GM12878 (cell line): ENCODE measurements around the gene CFL2. TPM values are rescaled to one million over a fixed set of nuclear protein-coding genes. Genes with fewer than 3 reads are reported as not detected.

ENCODE experiments used
- ATAC-seq: fragments of 200-7000 bp; cut with Tn5 transposase; 3 replicates; pipeline ENCODE4 v1.9.1; 2020; ENCODE audit warnings: mild to moderate bottlenecking, moderate library complexity
- BruUV-seq: library from RNA; stranded (reverse); fragments of 400-500 nt; replicated peaks from 2 replicates; lab custom pipeline; 2021; lab: Mats Ljungman, UMichigan
- CTCF ChIA-PET: fragments of 300-600 bp; sonication (Branson Sonifier 250); formaldehyde crosslinking; extraction: SDS; loops from one replicate; lab custom pipeline; 2021; ENCODE audit warnings: inconsistent platforms; lab: Yijun Ruan, JAX
- POLR2A ChIA-PET: fragments of 350-600 bp; formaldehyde crosslinking; extraction: SDS; loops from one replicate; lab custom pipeline; 2021; ENCODE audit warnings: inconsistent platforms; lab: Charles Lee
- RAD21 ChIA-PET: fragments of 300-600 bp; sonication (Branson Sonifier 250); formaldehyde crosslinking; loops from one replicate; lab custom pipeline; 2023; ENCODE audit warnings: antibody characterized with exemption; ENCODE audit not compliant: unreplicated experiment; lab: Charles Lee
- SMC1A ChIA-PET: fragments of 300-600 bp; sonication (Branson Sonifier 250); formaldehyde crosslinking; loops from one replicate; lab custom pipeline; 2023; ENCODE audit not compliant: unreplicated experiment, uncharacterized antibody; lab: Charles Lee
- DNase-seq: peaks from one replicate; pipeline ENCODE4 v3.0.0-alpha.2; 2011; ENCODE audit warnings: low read depth, low spot score
- FAIRE-seq: peaks from 3 replicates; lab custom pipeline; 2011; peaks lifted over from hg19 to GRCh38; lab: Jason Lieb, UNC
- H2AFZ ChIP-seq: 2 replicates; pipeline ENCODE4 v1.6.0; 2011; ENCODE audit warnings: low read depth, low read length, control low read depth; ENCODE audit not compliant: control insufficient read depth
- H3K27ac ChIP-seq: 2 replicates; pipeline ENCODE4 v1.5.1; 2011; ENCODE audit warnings: control low read depth; ENCODE audit not compliant: control insufficient read depth, insufficient read depth
- H3K27me3 ChIP-seq, 2 experiments: replicated peaks in 1 of 2; 2 replicates each; pipeline versions ENCODE4 v1.6.0 to v1.6.1; 2011; ENCODE audit warnings: low read length in 1 of 2; ENCODE audit not compliant: control insufficient read depth in 2 of 2, insufficient read depth in 2 of 2
- H3K36me3 ChIP-seq, 2 experiments: 2 replicates each; pipeline ENCODE4 v1.5.1; 2011; ENCODE audit warnings: low read length in 1 of 2; ENCODE audit not compliant: control insufficient read depth in 2 of 2, insufficient read depth in 2 of 2
- H3K4me1 ChIP-seq: 2 replicates; pipeline ENCODE4 v1.6.1; 2011; ENCODE audit warnings: mild to moderate bottlenecking, low read length, moderate library complexity, mixed read lengths; ENCODE audit not compliant: control insufficient read depth, insufficient read depth
- H3K4me2 ChIP-seq: 2 replicates; pipeline ENCODE4 v1.6.0; 2011; ENCODE audit warnings: control low read depth; ENCODE audit not compliant: control insufficient read depth, insufficient read depth
- H3K4me3 ChIP-seq: fragments of 200-600 bp; sonication (generic); 2 replicates; pipeline ENCODE4 v1.5.1; 2016
- H3K79me2 ChIP-seq: 2 replicates; pipeline ENCODE4 v1.6.0; 2011; ENCODE audit warnings: low read length; ENCODE audit not compliant: control insufficient read depth, insufficient read depth
- H3K9ac ChIP-seq: 2 replicates; pipeline ENCODE4 v1.8.0; 2011; ENCODE audit warnings: low read length, control low read depth, mixed read lengths; ENCODE audit not compliant: control insufficient read depth, insufficient read depth
- H3K9me3 ChIP-seq: replicated peaks from 3 replicates; pipeline ENCODE4 v1.5.1; 2011; ENCODE audit warnings: mild to moderate bottlenecking, low read length; ENCODE audit not compliant: control insufficient read depth, insufficient read depth
- H4K20me1 ChIP-seq: 2 replicates; pipeline ENCODE4 v1.6.0; 2011; ENCODE audit not compliant: control insufficient read depth, insufficient read depth
- EZH2 ChIP-seq: IDR thresholded peaks from 2 replicates; pipeline ENCODE4 v1.6.1; 2012; ENCODE audit warnings: low read depth, mild to moderate bottlenecking, control low read depth, inconsistent platforms, low read length, borderline replicate concordance; ENCODE audit not compliant: control insufficient read depth
- MTA2 ChIP-seq: fragments of 450-650 bp; IDR thresholded peaks from 2 replicates; pipeline ENCODE4 v1.6.1; 2016; ENCODE audit warnings: low read depth, mild to moderate bottlenecking, moderate library complexity
- RCOR1 ChIP-seq: conservative IDR thresholded peaks from 2 replicates; pipeline ENCODE4 v1.6.1; 2012; ENCODE audit warnings: low read depth, low read length, improper control_type of control experiment
- RFX5 ChIP-seq: IDR thresholded peaks from 2 replicates; pipeline ENCODE4 v1.6.1; 2011; ENCODE audit warnings: low read depth, low read length, improper control_type of control experiment
- YY1 ChIP-seq: IDR thresholded peaks from 2 replicates; pipeline ENCODE4 v1.6.1; 2011; ENCODE audit warnings: low read depth, mild to moderate bottlenecking, low read length
- ZNF24 ChIP-seq: fragments of 450-650 bp; IDR thresholded peaks from 2 replicates; pipeline ENCODE4 v1.6.1; 2017; ENCODE audit warnings: antibody characterized with exemption, mild to moderate bottlenecking
- WGBS: methylation state at CpG from one replicate; pipeline ENCODE4 v1.1.6; 2016; ENCODE audit warnings: low lambda C conversion rate; ENCODE audit not compliant: insufficient replicate concordance, insufficient coverage; ENCODE audit errors: missing lambda C conversion rate; 5-methylcytosine and 5-hydroxymethylcytosine counted together
- in situ Hi-C: fragments of 300-500 bp; cut with MboI; formaldehyde crosslinking; loops from 9 replicates; pipeline ENCODE4 v1.14.3; 2018; ENCODE audit warnings: mixed read lengths
- intact Hi-C: fragments of 100-400 bp; cut with micrococcal nuclease; formaldehyde crosslinking; loops from one replicate; pipeline ENCODE4 v1.14.2; 2022; ENCODE audit not compliant: unreplicated experiment
- polyA plus RNA-seq, 11 experiments: library from polyadenylated mRNA; depleted of rRNA in 4 of 11; unstranded in 6 of 11; stranded (reverse) in 5 of 11; fragments of >200 nt; fragmentation: Nextera tagmentation in 4 of 11; fragmentation: Illumina TruSeq in 1 of 11; extraction: Ambion mirVana in 4 of 11; extraction: Trizol in 1 of 11; gene quantifications; 1 replicate in 1 of 11; 2 replicates in 10 of 11; pipeline versions ENCODE4 v1.2.1 to v1.2.3, GENCODE V29; 2011 to 2016; ENCODE audit warnings: inconsistent platforms in 2 of 11, missing spikeins in 2 of 11, low read depth in 1 of 11
- total RNA-seq, 4 experiments: library from RNA; depleted of rRNA in 3 of 4; stranded (reverse); fragments of >200 nt in 3 of 4; fragmentation: Illumina TruSeq in 1 of 4; extraction: Trizol in 1 of 4; gene quantifications; 2 replicates each; pipeline versions ENCODE4 v1.2.1 to v1.2.3, GENCODE V29; 2013 to 2021
- TF ChIP-seq, protein P1 (sequence below): fragments of 450-650 bp; formaldehyde crosslinking; IDR thresholded peaks from 2 replicates; pipeline ENCODE4 v1.4.0; 2022; ENCODE audit warnings: mild to moderate bottlenecking, moderate library complexity
- TF ChIP-seq, protein P2 (sequence below), 3 experiments: IDR thresholded peaks in 2 of 3; conservative IDR thresholded peaks in 1 of 3; 2 replicates each; pipeline ENCODE4 v1.5.1; 2011; ENCODE audit warnings: low read depth in 3 of 3, low read length in 3 of 3, mild to moderate bottlenecking in 3 of 3, control low read depth in 2 of 3, moderate library complexity in 2 of 3, inconsistent platforms in 1 of 3, mixed read lengths in 1 of 3; ENCODE audit not compliant: control insufficient read depth in 2 of 3, insufficient read depth in 1 of 3; ENCODE audit errors: extremely low read depth in 1 of 3
- TF ChIP-seq, protein P3 (sequence below): fragments of 450-650 bp; IDR thresholded peaks from 2 replicates; pipeline ENCODE4 v1.6.1; 2017; ENCODE audit warnings: mild to moderate bottlenecking
- TF ChIP-seq, protein P4 (sequence below): fragments of 150-350 bp; IDR thresholded peaks from 2 replicates; pipeline ENCODE4 v1.6.1; 2014; ENCODE audit warnings: mild to moderate bottlenecking, low read depth, low read length

Gene CFL2
- total and polyA plus RNA-seq, 10 of the 15 experiments (the other 5 are each of a cell fraction or from before 2014, with no cell fraction given) = 4.7 to 13.4 (median 8.4) TPM

DNA sequence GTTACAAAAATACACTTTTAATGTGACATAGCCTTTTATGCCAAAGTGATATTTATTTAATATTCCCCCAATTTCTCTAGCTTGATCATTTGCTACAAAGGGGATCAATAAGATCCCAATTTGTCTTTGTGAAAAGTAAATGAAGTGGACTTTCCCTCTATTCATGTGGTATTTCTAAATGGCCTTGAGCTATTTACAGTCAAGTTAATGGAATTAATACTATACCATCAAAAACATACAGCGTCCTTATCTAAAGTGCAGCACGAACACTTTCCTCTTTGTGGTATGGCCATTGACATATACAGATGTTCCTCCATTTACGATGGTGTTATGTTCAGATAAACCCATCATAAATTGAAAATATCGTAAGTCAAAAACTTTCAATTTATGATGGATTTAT, 23.2 kb downstream of the CFL2 start (continued):
- TF ChIP-seq, protein P1, sequence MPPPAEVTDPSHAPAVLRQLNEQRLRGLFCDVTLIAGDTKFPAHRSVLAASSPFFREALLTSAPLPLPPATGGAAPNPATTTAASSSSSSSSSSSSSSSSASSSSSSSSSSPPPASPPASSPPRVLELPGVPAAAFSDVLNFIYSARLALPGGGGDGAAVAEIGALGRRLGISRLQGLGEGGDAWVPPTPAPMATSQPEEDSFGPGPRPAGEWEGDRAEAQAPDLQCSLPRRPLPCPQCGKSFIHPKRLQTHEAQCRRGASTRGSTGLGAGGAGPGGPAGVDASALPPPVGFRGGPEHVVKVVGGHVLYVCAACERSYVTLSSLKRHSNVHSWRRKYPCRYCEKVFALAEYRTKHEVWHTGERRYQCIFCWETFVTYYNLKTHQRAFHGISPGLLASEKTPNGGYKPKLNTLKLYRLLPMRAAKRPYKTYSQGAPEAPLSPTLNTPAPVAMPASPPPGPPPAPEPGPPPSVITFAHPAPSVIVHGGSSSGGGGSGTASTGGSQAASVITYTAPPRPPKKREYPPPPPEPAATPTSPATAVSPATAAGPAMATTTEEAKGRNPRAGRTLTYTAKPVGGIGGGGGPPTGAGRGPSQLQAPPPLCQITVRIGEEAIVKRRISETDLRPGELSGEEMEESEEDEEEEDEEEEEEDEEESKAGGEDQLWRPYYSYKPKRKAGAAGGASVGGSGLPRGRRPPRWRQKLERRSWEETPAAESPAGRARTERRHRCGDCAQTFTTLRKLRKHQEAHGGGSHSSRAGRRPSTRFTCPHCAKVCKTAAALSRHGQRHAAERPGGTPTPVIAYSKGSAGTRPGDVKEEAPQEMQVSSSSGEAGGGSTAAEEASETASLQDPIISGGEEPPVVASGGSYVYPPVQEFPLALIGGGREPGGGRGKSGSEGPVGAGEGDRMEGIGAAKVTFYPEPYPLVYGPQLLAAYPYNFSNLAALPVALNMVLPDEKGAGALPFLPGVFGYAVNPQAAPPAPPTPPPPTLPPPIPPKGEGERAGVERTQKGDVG = no peak
- TF ChIP-seq MTA2 (no peak), EZH2 (no peak), YY1 (no peak)

DNA sequence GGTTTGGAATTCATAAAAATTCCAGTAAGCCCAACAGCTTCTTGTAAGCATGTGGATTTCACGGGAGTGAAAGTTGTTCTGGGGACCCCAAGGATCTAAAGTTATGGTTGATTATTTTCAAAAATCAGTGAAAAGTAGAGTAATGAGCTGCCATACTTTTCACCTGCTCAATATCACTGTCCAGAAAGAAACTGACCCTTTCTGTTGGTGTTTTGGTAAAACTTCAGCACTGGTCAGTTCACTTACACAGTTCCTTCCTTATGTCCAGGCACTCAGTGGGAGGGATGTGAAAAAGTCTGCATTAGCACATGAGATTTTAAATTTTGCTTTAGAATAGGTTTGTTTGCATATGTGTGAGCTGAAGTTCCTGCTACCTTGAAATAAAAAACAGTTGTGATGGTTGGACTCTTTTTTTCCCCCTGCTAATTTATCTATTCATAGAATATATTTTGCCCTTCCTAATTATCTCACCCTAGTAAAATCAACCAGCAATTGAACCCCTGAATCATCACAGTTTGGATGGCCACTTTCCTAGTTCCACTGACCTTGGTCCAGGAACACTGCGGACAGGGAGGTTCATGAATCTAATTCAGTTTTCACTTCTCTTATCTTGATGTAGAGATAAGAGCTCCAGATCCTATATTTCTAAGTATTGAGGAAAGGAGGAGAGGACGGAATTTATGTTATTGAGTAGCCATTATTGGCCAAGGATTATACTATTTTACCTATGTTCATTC, 25.8 kb downstream of the CFL2 start:
- CTCF ChIA-PET = interaction anchor here (1.0 to 2.6 kb wide), 2 partner anchors 16 to 34 kb away, joined by 5 to 14 read pairs; no protein-coding TSS in a partner anchor
- DNase-seq = no peak
- intact Hi-C loops = no loop called here
- TF ChIP-seq, protein P2, sequence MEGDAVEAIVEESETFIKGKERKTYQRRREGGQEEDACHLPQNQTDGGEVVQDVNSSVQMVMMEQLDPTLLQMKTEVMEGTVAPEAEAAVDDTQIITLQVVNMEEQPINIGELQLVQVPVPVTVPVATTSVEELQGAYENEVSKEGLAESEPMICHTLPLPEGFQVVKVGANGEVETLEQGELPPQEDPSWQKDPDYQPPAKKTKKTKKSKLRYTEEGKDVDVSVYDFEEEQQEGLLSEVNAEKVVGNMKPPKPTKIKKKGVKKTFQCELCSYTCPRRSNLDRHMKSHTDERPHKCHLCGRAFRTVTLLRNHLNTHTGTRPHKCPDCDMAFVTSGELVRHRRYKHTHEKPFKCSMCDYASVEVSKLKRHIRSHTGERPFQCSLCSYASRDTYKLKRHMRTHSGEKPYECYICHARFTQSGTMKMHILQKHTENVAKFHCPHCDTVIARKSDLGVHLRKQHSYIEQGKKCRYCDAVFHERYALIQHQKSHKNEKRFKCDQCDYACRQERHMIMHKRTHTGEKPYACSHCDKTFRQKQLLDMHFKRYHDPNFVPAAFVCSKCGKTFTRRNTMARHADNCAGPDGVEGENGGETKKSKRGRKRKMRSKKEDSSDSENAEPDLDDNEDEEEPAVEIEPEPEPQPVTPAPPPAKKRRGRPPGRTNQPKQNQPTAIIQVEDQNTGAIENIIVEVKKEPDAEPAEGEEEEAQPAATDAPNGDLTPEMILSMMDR (IDR thresholded peaks at IDR 0.05 in 2 of 3, conservative IDR thresholded peaks at IDR 0.05 in 1 of 3; ENCODE audit: control insufficient read depth in 2 of 3, extremely low read depth in 1 of 3, insufficient read depth in 1 of 3, low read depth in 3 of 3, low read length in 3 of 3) = no peak
- TF ChIP-seq ZNF24 (no peak), RCOR1 (no peak), RFX5 (no peak)
- TF ChIP-seq, protein P3, sequence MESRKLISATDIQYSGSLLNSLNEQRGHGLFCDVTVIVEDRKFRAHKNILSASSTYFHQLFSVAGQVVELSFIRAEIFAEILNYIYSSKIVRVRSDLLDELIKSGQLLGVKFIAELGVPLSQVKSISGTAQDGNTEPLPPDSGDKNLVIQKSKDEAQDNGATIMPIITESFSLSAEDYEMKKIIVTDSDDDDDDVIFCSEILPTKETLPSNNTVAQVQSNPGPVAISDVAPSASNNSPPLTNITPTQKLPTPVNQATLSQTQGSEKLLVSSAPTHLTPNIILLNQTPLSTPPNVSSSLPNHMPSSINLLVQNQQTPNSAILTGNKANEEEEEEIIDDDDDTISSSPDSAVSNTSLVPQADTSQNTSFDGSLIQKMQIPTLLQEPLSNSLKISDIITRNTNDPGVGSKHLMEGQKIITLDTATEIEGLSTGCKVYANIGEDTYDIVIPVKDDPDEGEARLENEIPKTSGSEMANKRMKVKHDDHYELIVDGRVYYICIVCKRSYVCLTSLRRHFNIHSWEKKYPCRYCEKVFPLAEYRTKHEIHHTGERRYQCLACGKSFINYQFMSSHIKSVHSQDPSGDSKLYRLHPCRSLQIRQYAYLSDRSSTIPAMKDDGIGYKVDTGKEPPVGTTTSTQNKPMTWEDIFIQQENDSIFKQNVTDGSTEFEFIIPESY = no peak
- TF ChIP-seq, protein P4, sequence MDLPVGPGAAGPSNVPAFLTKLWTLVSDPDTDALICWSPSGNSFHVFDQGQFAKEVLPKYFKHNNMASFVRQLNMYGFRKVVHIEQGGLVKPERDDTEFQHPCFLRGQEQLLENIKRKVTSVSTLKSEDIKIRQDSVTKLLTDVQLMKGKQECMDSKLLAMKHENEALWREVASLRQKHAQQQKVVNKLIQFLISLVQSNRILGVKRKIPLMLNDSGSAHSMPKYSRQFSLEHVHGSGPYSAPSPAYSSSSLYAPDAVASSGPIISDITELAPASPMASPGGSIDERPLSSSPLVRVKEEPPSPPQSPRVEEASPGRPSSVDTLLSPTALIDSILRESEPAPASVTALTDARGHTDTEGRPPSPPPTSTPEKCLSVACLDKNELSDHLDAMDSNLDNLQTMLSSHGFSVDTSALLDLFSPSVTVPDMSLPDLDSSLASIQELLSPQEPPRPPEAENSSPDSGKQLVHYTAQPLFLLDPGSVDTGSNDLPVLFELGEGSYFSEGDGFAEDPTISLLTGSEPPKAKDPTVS = no peak

More for the DNA sequence above, 25.8 kb downstream of the CFL2 start:
- Histone ChIP-seq H3K4me2 (no peak overlapping the region), H3K27me3 (no peaks in the 10 kb centered on the region), H3K36me3 (no peaks in the 10 kb centered on the region), H3K79me2 (no peaks in the 10 kb centered on the region), H2AFZ (no peak overlapping the region), H3K4me3 (no peak overlapping the region), H4K20me1 (no peaks in the 10 kb centered on the region), H3K9me3 (no peaks in the 10 kb centered on the region), H3K4me1 (no peaks in the 10 kb centered on the region), H3K9ac (no peak overlapping the region), H3K27ac (no peak overlapping the region)
- SMC1A ChIA-PET = interaction anchor here (0.6 to 1.8 kb wide), 5 partner anchors 23 to 442 kb away, joined by 4 to 11 read pairs (median 4); no protein-coding TSS in a partner anchor
- WGBS = 61% methylated on average over 3 of the region's 3 CpGs
- POLR2A ChIA-PET = no interaction called here
- BruUV-seq = no TSS peak
- RAD21 ChIA-PET = interaction anchor here (0.8 kb wide), 1 partner anchor 23 kb away, joined by 4 read pairs; no protein-coding TSS in a partner anchor
- ATAC-seq (no peak), FAIRE-seq (no peak)
- in situ Hi-C loops = no loop called here
